Putamen (tissue), 1 donor: Measurements from ENCODE around the gene HACL1.
A peak's percentile ranks its signal among the peaks of the same experiment; 100 is the strongest.
"Not testable (repeated sequence)": the region's sequence is repeated elsewhere in the genome, so short reads cannot be mapped to it uniquely, and the experiment has no call there.

Experiments used
- DNase-seq: peaks from one replicate; pipeline ENCODE4 v3.0.0-alpha.2; 2016; ENCODE audit warnings: low spot score

Gene HACL1

DNA sequence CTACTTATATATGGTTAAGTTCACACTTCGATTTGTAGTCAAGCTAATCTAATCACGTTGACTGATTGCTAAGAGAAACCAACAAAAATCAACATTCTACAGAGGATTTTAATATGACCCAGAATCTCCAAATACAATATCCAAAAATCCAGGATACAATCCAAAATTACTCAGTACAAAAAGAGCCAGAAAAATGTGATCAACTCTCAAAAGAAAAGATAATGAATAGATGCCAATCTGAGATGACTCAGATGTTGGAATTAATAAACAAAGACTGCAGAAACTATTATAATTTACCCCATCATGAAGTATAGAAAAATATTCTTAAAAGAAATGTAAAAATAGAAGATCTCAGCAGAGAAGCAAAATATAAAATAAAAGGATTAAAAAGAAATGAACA lies 22.3 kb downstream of the HACL1 start:
- DNase-seq, result no peak

DNA sequence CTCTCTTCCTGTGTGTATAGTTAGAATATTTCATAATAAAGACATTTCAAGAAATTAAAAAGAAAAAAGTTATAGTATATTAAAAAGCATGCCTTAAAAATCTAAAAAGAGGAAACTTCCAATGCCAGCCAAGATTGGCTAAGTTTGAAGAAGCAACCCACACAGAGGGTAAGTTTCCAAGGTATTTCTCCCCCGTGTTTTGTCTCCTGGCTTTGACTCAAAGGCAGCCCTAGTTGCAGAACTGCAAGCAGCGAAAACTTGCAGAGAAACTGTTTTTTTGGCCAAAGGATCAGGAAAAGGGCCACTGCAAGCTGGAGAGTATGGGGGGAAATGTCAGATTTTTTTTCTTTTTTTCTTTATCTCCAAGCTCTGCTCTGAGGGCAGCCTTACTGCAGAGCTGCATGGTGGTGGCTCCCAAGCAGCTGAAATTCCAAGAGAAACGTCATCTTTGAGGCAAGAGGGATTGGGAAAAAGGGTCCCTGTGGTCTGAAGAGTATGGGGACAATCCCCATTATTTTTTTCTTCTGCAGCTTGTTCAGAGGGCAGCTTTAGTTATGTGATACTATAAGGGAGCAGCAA lies 23.0 kb downstream of the HACL1 start:
- peak; percentile 63 for DNase-seq

DNA sequence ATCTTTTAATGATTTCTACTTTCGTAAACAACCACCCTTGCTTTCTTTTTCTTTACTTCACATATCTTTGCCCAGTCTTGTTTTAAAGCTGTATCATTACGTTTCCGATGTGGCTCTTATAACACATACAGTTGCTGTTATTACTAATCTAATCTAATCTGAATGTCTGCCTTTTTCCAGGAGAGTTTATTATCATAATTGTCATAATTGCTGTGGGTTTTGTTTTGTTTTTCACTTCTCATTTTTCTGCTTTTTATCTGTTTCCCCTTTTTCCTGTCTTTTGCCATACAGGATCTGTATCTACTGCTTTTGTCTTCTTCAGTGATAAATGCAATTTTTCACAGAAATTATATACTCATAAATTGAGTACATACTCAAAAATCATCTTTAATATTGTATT lies 24.9 kb downstream of the HACL1 start:
- no peak for DNase-seq

DNA sequence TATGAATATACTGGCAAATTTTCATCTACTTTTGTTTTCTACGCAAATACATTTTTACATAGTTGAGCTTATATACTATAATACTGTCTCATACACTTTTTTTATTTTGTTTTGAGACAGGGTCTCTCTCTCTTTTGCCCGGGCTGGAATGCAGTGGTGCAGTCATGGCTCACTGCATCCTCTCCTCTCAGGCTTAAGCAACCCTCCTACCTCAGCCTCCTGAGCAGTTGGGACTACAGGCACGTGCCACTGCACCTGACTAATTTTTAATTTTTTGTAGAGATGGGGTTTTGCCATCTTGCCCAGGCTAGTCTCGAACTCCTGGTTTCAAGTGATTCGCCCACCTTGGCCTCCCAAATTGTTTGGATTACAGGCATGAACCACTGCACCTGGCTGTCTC lies 25.9 kb downstream of the HACL1 start:
- DNase-seq, result no peak

DNA sequence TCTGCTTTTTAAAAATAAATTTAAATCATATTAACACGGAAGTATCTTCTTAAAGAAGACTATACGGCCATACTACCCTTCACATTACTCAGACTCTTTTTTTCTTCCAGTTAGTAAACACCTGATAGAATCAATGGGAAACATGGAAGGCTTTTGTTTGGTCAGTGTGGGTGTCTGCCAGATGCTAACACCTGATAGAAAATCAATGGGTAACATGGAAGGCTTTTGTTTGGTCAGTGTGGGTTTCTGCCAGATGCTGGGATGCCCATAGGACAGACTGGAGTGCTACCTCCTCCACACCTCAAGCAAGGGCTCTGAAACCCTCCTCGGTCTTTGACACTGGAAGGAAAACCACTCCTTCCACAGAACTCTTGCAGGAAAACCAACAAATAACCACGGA lies 29.2 kb downstream of the HACL1 start:
- no peak for DNase-seq

DNA sequence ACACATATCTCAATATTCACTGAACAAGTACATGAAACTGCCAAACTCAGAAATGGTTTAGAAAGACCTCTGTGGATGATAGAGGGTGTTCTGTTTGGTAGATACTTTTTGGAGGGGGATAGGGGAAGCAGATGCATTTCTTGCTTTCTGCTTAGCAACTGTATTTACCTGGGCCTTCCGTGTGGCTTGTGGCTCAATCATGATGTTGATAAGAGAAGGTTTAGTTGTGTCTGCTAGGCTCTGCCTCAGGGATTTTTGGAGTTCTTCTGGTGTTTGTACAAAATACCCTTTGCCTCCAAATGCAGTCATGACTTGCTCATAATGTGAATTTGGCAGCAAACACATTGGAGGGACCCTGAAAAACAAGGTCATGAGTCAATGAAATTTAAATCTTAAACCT lies 38.2 kb downstream of the HACL1 start:
- no peak for DNase-seq

DNA sequence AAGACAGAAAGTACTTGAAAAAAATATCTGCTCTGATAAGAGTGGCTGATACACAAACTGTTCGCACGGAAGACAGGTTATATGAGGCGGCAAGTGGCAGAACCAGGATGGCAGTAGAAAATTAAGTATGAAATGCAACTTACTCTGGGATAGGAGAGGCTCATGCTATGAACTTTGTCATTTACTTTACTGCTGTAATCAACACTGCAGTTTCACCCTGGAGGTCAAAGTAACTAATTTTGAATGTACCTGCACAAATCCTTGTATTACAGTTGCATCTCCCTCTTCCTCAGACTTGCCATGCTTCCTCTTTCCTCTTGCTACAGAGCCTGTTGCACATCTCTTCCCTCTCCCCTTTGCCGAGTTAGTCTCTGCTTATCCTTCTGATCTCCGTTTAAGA lies 38.8 kb downstream of the HACL1 start:
- no peak for DNase-seq

DNA sequence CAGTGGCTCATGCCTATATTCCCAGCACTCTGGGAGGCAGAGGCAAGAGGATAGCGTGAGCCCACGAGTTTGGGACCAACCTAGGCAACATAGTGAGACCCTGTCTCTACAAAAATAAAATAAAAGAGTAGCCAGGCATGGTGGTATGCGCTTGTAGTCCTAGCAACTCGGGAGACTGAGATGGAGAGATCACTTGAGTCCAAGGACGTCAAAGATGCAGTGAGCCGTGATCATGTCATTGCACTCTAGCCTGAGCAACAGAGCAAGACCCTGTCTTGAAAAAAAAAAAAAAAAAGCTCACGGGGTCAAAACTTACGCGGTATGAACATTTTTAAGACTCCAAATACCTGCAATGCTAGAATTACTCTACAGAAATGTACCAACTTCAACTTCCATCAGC lies 42.8 kb downstream of the HACL1 start:
- DNase-seq, result no peak

DNA sequence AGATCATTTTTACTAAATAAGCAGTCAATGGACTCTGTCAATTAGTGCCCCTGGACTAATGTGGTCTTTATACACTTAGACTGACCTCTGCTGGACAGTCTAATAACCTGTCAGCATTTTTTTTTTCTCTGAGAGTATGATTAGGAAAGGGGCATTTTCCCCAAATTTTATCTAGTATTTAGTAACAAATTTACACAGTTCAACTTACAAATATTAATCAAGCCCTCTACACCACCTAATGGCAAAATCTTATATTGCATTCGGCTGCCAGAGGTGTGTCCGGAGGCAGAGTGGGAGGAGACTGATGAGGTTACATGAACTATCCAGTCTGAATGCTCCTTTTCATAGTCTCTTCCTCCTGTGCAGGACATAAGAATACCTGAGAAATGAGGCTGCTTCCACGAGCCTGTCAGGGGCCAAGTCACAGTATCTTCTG lies 43.8 kb downstream of the HACL1 start:
- peak; percentile 29 for DNase-seq

DNA sequence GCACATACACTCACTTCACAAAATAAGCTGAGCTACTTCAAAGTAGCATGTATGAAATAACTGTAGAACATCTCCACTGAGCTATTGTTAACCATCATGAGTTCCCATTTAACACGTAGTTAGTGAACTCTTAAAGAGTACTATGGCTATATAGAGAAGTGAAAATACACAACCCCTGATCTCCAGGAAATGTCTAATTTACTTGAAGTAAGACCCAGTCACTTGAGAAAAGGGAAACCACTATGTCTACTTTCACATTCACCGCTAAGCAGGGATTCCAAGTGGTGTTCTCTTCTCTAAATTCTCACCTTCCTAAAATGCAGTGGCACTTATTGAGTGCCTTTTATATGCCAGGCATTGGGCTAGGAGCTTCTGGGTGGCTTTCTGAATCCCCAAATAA lies 44.9 kb downstream of the HACL1 start:
- peak; percentile 27 for DNase-seq

DNA sequence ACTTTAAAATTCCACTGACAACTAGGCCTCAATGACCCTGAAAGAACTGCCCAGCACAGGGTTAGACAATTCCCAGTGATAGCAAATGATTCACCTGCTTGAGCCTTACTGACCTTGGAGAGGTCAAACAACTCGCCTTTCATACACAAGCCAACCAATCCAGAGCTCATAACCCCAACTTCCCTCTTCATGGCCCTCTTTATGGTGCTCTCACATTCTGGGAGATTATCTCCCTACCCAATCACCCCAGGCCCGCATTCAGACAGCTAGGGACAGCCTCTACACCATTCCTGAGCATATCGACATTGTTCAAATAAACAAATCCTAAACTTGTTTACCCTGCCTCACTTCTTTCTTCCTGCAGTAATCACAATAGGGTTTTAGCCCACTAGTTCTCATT lies 47.6 kb downstream of the HACL1 start:
- DNase-seq, result no peak

DNA sequence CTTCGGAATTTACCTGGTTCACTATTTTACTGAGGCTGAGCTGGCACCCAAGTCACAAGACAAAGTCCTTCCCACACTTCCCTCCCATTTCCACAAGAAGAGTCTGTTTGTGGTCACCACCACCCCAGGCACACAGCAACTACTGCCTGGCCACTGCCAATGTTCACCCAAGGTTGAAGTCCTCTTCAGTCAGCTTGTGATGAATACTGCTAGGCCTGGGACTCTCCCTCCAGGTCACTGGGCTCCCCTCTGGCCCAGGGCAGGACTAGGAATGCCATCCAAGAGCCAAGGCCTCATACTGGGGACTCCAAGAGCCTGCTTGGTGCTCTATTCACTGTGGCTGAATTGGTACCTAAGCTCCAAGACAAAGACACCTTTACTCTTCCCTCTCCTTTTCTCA lies 49.5 kb downstream of the HACL1 start:
- no peak for DNase-seq

DNA sequence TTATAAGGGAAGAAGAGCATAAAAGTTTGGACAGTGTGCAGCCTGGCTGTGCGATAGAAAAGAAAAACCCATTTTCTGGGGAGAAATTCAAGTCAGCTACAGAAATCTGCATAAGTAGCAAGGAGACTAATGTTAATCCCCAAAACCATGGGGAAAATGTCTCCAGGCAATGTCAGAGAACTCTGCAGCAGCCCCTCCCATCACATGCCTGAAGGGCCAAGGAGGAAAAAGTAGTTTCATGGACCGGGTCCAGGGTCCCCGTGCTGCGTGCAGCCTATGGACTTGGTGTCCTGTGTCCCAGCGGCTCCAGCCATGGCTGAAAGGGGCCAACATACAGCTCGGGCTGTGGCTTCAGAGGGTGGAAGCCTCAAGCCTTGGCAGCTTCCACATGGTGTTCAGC lies 51.5 kb downstream of the HACL1 start:
- no peak for DNase-seq

DNA sequence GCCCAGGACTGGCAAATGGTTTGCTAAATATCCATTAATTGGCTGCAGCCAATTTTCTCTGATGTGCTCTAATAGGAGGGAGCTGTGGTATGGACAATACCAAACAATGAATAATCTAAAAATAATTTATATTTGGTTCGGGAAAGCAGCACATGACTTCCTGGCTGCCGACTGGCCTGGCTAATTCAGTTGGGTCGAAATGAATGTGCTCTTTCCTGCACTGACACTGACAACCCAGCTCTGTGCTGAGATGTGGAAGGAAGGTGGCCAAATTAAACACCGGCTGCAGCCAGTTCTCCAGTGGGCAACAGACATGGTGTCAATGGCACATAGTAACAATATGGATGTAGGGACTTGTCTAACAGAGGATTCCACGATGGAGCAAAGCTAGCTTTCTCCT lies 58.8 kb downstream of the HACL1 start:
- no peak for DNase-seq

DNA sequence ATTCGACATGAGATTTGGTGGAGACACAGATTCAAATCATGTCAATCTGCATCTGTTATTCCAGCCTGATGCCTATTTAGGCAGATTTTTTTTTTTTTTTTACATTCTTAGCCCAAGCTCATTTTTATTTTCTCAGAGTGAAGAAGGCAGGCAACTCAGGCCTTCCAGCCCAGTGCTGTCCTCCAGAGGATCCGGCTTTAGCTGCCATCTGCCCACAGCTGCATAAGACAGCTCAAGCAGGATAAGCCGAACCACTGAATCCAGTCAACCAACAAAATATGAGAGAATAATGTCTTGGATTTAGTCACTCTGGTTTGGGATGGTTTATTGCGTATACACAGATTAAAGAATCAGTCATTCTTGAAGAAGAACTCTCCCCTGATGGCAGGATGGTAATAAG lies 60.0 kb downstream of the HACL1 start:
- DNase-seq, result no peak

DNA sequence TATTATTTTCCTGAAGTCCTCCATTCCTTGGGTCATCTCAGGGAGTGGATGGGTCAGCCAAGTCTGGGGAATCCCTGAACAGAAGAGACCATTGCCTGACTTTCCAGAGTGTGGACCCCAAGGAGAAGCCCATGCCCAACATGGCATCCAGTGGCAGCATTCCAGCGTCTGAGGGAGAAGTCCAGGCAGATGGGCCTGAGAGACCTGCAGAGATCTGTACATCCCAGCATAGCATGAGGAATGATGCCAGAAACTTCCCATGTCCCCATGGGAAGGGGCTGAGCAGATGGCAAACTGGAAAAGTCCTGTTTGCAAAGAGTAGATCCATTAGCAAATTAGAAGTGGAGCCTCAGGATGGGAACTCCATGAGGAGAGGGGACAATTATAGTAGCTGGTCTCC lies 62.3 kb downstream of the HACL1 start:
- DNase-seq, result no peak

DNA sequence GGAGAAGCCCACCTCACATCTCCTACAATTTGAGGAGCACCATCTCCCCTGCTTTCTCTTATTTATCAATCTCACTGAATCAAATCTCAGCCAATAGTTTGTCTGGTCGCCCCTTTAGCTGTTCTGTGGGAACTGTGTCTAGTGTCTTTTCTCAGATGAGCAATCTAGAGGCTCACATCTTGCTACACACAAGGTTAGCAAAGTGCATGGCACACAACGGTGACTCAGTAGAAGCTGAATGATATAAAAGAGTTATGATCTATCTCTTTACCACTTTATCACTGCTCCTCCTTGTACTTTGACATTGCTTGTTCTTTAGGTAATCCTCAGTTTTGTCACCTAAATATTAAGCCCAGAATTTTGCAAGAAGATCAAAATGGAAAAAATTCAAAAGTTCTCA lies 63.0 kb downstream of the HACL1 start:
- no peak for DNase-seq

DNA sequence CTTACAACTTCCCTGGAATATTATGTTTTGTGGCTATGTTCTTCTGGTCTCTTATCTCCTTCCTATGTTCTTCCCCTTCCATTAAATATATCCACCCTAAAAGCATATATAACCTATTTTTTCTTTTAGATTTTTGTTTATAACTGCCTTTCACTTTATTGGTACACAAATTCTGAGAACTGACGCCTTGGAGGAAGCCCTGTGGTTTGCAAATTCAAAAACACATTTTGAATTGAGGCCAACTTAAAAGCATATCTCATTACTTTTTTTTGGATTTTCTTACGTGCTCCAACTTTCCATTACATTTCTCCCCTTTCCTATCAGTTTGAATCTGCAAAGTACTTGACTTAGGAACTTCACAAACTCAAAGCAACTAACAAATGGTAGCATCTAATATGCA lies 64.5 kb downstream of the HACL1 start:
- no peak for DNase-seq

DNA sequence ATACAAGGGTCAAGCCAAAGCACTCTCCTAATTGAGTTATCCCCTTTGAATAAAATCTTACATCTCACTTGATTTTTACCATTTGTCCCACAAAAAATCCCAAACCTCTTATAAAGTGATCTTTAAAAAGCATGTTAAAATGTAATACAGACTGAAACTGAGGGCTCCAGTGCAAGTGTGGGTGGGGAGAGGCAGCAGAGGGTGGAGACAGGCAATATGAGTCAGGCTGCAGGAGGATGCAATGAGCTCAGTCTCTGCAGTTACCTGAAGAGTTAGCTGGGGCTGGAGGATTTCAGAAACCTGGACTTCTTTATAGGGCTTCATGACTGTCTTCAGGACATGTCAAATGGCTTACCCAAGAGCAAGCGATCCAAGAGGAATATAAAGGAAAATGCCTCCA lies 65.6 kb downstream of the HACL1 start:
- DNase-seq, result peak; percentile 34

DNA sequence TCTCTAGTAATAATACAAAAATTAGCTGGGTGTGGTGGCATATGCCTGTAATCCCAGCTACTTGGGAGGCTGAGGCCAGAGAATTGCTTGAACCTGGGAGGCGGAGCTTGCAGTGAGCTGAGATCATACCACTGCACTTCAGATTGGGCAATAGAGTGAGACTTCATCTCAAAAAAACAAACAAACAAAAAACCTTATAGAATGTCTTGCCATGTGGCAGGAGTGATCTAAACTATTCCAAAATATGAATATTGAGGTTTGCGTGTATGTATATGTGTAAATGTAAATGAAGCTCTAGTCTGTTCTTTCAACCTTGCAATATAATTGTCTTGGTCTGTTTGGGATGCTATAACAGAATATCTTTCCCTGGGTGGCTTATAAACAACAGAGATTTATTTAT lies 68.8 kb downstream of the HACL1 start:
- DNase-seq, result not testable (repeated sequence)

DNA sequence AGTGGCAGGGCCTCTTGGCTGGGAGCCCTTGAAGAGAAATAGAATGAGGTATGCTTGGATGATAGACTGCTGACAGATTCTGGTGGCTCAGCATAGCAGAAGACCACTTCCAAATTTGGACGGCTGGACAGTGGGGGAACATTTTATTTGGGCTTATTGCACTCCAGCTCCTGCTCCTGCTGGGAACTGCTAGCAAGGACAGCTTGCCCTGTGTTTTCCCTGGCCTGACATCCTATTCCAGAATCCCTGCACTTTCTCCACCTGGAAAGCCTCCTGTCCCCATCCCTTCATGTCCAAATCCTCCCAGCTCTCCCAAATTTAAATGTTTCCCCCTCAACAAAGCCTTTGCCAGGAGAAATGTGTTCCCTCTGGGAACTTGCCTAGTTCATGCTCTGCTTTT lies 70.0 kb downstream of the HACL1 start:
- no peak for DNase-seq

DNA sequence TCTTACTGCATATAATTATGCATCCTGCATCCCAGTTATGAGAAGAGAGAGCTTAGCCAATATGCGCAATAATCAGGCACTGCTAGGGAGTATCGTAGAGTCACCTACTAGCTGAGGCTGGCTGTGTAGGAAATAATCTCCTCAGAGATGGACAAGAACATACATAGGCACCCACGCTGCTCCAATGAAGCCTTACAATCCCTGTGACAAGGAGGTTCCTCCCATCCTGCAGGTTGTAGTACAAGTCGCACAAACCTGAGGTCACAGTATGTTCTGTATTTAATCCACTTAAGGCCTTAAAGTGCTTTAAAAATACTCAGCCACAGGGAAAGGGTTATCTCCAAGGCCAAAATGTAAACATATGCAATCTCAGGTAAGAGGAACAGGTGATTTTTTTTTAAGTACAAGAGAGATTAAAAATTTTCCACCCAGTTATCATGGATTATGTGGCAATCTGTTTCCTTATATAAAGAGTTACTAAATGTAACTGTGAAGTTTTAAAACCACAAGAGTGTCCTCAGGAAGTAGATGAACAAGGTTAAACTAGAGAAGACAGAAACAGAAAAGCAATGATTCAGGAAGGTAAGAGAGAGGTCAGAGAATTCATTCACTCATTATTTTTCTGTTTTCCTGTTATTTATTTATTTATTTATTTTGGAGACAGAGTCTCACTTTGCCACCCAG lies 72.4 kb downstream of the HACL1 start:
- DNase-seq, result no peak

DNA sequence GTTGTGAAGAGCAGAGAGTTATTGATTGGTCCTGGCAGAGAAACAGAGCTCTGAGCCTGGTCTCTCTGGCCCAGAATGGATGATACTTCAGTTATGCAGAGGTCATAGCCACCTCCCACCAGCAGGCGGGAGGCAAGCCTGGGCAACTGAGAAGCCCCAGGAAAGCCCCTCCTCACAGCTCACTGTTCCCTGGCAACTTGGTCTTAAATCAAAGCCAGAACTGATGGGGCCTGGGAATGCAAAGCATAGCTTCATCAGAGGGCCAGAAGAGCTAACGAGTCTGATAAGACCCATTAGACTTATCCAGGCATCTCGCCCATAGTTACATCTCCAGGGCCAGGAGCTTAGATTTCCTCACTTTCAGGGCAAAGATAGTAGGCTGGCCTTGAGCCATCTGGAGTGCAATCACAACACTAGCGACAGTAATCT lies 74.3 kb downstream of the HACL1 start:
- no peak for DNase-seq

DNA sequence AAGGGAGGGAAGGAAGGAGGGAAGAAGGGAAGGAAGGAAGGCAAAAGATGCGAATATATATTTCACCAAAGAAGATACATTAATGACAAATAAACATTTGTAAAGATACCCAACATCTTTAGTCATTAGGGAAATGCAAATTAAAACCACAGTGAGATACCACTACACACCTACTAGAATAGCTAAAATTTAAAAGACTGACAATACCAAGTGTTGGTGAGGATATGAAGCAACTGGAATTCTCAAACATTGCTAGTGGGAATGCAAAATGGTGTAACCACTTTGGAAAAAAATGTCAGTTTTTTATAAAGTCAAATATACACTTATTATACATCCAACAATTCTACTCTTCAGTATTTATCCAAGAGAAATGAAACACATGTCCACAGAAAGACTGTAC lies 75.6 kb downstream of the HACL1 start:
- DNase-seq, result no peak
